Psoas muscle (tissue), 8 donors: ENCODE data around the gene TLDC2. TPM values are rescaled to one million over a fixed set of nuclear protein-coding genes. Genes with fewer than 3 reads are reported as not detected.

Source experiments
- ATAC-seq, 4 donors: fragments of 200-7000 bp; cut with Tn5 transposase; one replicate each; pipeline ENCODE4 v1.9.1; 2020; ENCODE audit warnings: moderate library complexity in 3 of 4, mild to moderate bottlenecking in 2 of 4
- DNase-seq, 2 donors: peaks; one replicate each; pipeline ENCODE4 v3.0.0-alpha.2; 2020
- H3K27ac ChIP-seq: fragments of 200-600 bp; one replicate; pipeline ENCODE4 v1.8.0; 2022
- H3K27me3 ChIP-seq, 3 donors: fragments of 200-600 bp in 1 of 3; one replicate each; pipeline versions ENCODE4 v1.6.1 to v1.8.0; 2013 to 2022; ENCODE audit warnings: low read length in 2 of 3, mild to moderate bottlenecking in 2 of 3, moderate library complexity in 1 of 3; ENCODE audit not compliant: insufficient read depth in 3 of 3
- H3K36me3 ChIP-seq, 2 donors: fragments of 200-600 bp in 1 of 2; one replicate each; pipeline versions ENCODE4 v1.6.1 to v1.8.0; 2013 to 2022; ENCODE audit warnings: low read depth in 1 of 2, mild to moderate bottlenecking in 1 of 2, moderate library complexity in 1 of 2; ENCODE audit not compliant: insufficient read depth in 1 of 2
- H3K4me1 ChIP-seq: fragments of 200-600 bp; one replicate; pipeline ENCODE4 v1.8.0; 2022
- H3K4me3 ChIP-seq: fragments of 200-600 bp; one replicate; pipeline ENCODE4 v1.8.0; 2022; ENCODE audit warnings: mild to moderate bottlenecking
- H3K9me3 ChIP-seq: fragments of 200-600 bp; one replicate; pipeline ENCODE4 v1.8.0; 2022
- CTCF ChIP-seq: fragments of 200-600 bp; IDR thresholded peaks from one replicate; pipeline ENCODE4 v1.8.0; 2022; ENCODE audit warnings: antibody characterized with exemption
- WGBS, 3 donors: extraction: QIAGEN DNeasy Blood & Tissue Kit; methylation state at CpG; one replicate each; pipeline versions ENCODE4 v1.1.6 to v1.1.7; 2013; 5-methylcytosine and 5-hydroxymethylcytosine counted together
- intact Hi-C, 2 donors: fragments of 100-400 bp; cut with DNase I; formaldehyde crosslinking; loops; one replicate each; pipeline versions ENCODE4 v1.11.0 to v1.14.2; 2022
- polyA plus RNA-seq, 3 donors: library from polyadenylated mRNA; stranded (reverse); fragments of 200-250 nt; gene quantifications; one replicate each; pipeline ENCODE4 v1.2.3, GENCODE V29; 2013
- total RNA-seq, 4 donors: library from RNA; stranded (reverse); fragmentation: NEBNext Ultra II Directional in 2 of 4; extraction: Animal tissue kit (Norgen Biotek cat#: 25700) in 2 of 4; gene quantifications; one replicate each; pipeline versions ENCODE4 v1.2.1 to v1.2.4, GENCODE V29; 2021 to 2023
- donor health status: healthy with polysubstance abuse.
- donor health status: DM: no; HTN: no; CAD: no; lungs with moderate emphysema.
- donor health status: Bipolar disorder and iron deficiency.
- donor health status: healthy.
- donor health status: DM: yes; HTN: yes; CAD: no.
- donor health status: DM: no; HTN: no; CAD: no.
- donor health status: DM: no; HTN: no; CAD: no.
- donor health status: DM: yes; HTN: yes; CAD: no.

TLDC2 gene
- total and polyA plus RNA-seq, 7 donors, result 0.04 to 0.15 (median 0.05) TPM; not detected in 4

- no peak overlapping the region for H3K4me3 ChIP-seq
- H3K4me1 ChIP-seq, result peaks cover 19% of the 10 kb centered on the region
- DNase-seq, result no peak
- WGBS, 3 donors, result 53 to 64% (median 55%) methylated on average over 7 of the region's 7 CpGs
- H3K36me3 ChIP-seq, result peaks cover 0 to 13% of the 10 kb centered on the region in 2 donors
- intact Hi-C loops, result no loop called here
- no peaks in the 10 kb centered on the region for H3K9me3 ChIP-seq
- no peaks in the 10 kb centered on the region for H3K27me3 ChIP-seq
- H3K27ac ChIP-seq, result peak overlapping the region; percentile 60
- no peak for TF ChIP-seq CTCF
- ATAC-seq, result no peak
Observed at GRCh38 chr20:36832791-36833190, 43.1 kb upstream of the TLDC2 start.

- H3K27ac ChIP-seq, result peak overlapping the region; percentile 60
- 64 to 70% (median 69%) methylated on average over 19 of the region's 19 CpGs for WGBS, 3 donors
- no peak for TF ChIP-seq CTCF
- peaks cover 0 to 6% of the 10 kb centered on the region in 2 donors for H3K36me3 ChIP-seq
- ATAC-seq (no peak), DNase-seq (no peak)
- peaks cover 19% of the 10 kb centered on the region for H3K4me1 ChIP-seq
- no peak overlapping the region for H3K4me3 ChIP-seq
- H3K9me3 ChIP-seq, result no peaks in the 10 kb centered on the region
- H3K27me3 ChIP-seq, result no peaks in the 10 kb centered on the region
- intact Hi-C loops, result no loop called here
Observed at GRCh38 chr20:36833275-36834020, 42.5 kb upstream of the TLDC2 start.

- Histone ChIP-seq H3K27ac (peak overlapping the region; percentile 3), H3K4me1 (peaks cover 19% of the 10 kb centered on the region), H3K27me3 (no peaks in the 10 kb centered on the region), H3K4me3 (peak overlapping the region; percentile 35), H3K36me3 (no peaks in the 10 kb centered on the region), H3K9me3 (no peaks in the 10 kb centered on the region)
- intact Hi-C loops, result no loop called here
- no peak for TF ChIP-seq CTCF
- WGBS, 3 donors, result 75 to 81% (median 77%) methylated on average over 5 of the region's 5 CpGs
- DNase-seq (no peak), ATAC-seq (no peak)
Observed at GRCh38 chr20:36835025-36835424, 40.9 kb upstream of the TLDC2 start.

GRCh38 chr20:36835453-36836198, 40.3 kb upstream of the TLDC2 start:
- Histone ChIP-seq H3K27ac (peak overlapping the region; percentile 3), H3K4me1 (peaks cover 19% of the 10 kb centered on the region), H3K27me3 (no peaks in the 10 kb centered on the region), H3K36me3 (no peaks in the 10 kb centered on the region), H3K4me3 (peak overlapping the region; percentile 35), H3K9me3 (no peaks in the 10 kb centered on the region)
- ATAC-seq (peak; percentile 91 to 96 (median 93)), DNase-seq (peak; percentile 91 to 94)
- TF ChIP-seq CTCF, result no peak
- intact Hi-C loops, result no loop called here
- 5 to 9% (median 8%) methylated on average over 20 to 28 of the region's 28 CpGs for WGBS, 3 donors
